ENCODE results near the gene IBA57. TPM values are rescaled to one million over a fixed set of nuclear protein-coding genes. Genes with fewer than 3 reads are reported as not detected.
A peak's percentile ranks its signal among the peaks of the same experiment; 100 is the strongest.
"Not testable (repeated sequence)": the region's sequence is repeated elsewhere in the genome, so short reads cannot be mapped to it uniquely, and the experiment has no call there.

The IBA57 gene
- total and polyA plus RNA-seq, 2 donors = 1.7 to 4.2 TPM

DNA sequence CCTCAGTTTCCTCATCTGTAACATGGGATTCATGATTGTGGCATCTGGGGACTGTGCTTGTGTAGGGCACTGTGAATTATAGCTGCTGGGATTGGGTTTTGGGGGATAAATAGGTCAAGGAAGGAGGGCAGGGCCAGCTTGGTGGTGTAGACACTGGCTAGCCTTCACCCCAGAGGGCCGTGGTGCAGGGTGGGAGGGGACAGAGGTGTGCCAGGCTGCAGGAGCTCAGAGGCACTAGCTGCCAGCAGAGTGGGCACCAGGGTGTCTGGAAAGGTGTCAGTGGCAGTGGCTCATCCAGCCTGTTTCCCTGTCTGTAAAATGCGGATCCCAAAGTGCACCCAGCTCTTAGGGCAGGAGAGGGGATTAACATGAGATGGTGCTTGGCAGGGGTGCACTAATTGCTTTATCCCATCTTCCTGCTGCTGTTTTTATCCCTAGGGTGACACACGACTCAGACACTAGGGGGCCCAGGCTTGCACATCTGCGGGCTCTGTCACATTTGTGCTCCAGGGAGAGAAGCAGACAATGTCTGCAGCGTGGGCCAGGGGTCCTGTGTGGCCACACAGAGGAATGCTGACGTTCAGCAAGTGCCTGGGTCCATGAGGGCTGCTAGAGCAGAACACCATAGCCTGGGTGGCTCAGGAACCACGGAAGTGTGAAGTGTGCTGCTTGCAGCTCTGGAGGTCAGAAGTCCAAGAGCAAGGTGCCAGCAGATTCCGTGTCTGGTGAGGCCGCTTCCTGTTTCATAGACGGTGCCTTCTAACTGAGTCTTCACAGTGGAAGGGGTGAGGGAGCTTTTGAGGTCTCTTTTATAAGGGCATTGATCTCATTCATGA lies 61.6 kb downstream of the IBA57 start:
- no peak overlapping the region for H3K4me3 ChIP-seq (ENCODE audit: low read length in 2 of 2)
- H3K4me1 ChIP-seq (ENCODE audit: control insufficient read depth in 2 of 2, insufficient read depth in 2 of 2, low read length in 2 of 2) = no peaks in the 10 kb centered on the region
- no peak for DNase-seq (ENCODE audit: low read depth in 6 of 9, low spot score in 9 of 9)
- peaks cover 4 to 11% of the 10 kb centered on the region in 2 donors for H3K9me3 ChIP-seq (ENCODE audit: control insufficient read depth in 2 of 2, insufficient read depth in 1 of 2, low read length in 1 of 2)
- peaks cover 38 to 42% of the 10 kb centered on the region in 2 donors for H3K36me3 ChIP-seq (ENCODE audit: control insufficient read depth in 2 of 2, insufficient read depth in 2 of 2, low read length in 1 of 2)
- WGBS = 92% methylated on average over 10 of the region's 10 CpGs
- H3K27ac ChIP-seq (ENCODE audit: low read depth in 1 of 2, low read length in 1 of 2) = no peak overlapping the region
- no peaks in the 10 kb centered on the region for H3K27me3 ChIP-seq (ENCODE audit: control insufficient read depth in 2 of 2, insufficient read depth in 1 of 2, low read length in 1 of 2)

DNA sequence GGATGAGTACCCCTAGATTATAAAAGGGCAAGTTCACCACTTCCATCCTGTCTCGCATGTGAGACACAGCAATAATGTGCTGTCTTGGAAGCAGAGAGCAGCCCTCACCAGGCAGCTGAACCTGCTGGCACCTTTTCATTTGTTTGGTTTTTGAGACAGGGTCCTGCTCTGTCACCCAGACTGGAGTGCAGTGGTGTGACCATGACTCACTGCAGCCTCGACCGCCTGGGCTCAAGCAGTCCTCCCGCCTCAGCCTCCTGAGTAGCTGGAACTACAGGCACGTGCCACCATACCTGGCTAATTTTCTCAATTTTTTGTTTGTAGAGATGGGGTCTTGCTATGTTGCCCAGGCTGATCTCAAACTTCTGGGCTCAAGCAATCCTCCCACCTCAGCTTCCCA lies 62.5 kb downstream of the IBA57 start:
- peaks cover 38 to 49% of the 10 kb centered on the region in 2 donors for H3K36me3 ChIP-seq (ENCODE audit: control insufficient read depth in 2 of 2, insufficient read depth in 2 of 2, low read length in 1 of 2)
- not testable (repeated sequence) for H3K4me3 ChIP-seq (ENCODE audit: low read length in 2 of 2); H3K27me3 ChIP-seq (ENCODE audit: control insufficient read depth in 2 of 2, insufficient read depth in 1 of 2, low read length in 1 of 2); DNase-seq (ENCODE audit: low read depth in 6 of 9, low spot score in 9 of 9); H3K4me1 ChIP-seq (ENCODE audit: control insufficient read depth in 2 of 2, insufficient read depth in 2 of 2, low read length in 2 of 2)
- peak overlapping the region in 1 of 2 donors; percentile 46 for H3K27ac ChIP-seq (ENCODE audit: low read depth in 1 of 2, low read length in 1 of 2)
- 97% methylated on average over 5 of the region's 5 CpGs for whole genome bisulfite sequencing
- H3K9me3 ChIP-seq (ENCODE audit: control insufficient read depth in 2 of 2, insufficient read depth in 1 of 2, low read length in 1 of 2) = peaks cover 4 to 11% of the 10 kb centered on the region in 2 donors

DNA sequence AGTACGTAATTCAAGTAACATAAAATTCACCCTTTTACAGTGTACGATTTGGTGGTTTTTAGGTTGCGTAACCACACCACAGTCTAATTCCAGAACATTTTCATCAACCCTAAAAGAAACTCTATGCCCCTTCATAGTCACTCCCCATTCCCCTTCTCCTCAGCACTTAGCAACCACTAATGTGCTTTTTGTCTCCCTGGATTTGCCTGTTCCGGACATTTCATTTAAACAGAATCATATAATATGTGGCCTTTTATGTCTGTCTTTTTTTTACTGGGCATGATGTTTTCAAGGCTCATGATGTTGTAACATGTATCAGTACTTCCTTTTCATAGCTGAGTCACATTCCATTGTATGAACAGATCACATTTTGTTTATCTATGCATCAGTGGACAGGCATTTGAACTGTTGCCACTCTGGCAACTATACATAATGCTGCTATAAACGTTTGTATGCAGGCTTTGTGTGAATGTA lies 63.0 kb downstream of the IBA57 start:
- Histone ChIP-seq H3K4me3 (ENCODE audit: low read length in 2 of 2) (no peak overlapping the region), H3K27me3 (ENCODE audit: control insufficient read depth in 2 of 2, insufficient read depth in 1 of 2, low read length in 1 of 2) (no peaks in the 10 kb centered on the region), H3K4me1 (ENCODE audit: control insufficient read depth in 2 of 2, insufficient read depth in 2 of 2, low read length in 2 of 2) (no peaks in the 10 kb centered on the region), H3K9me3 (ENCODE audit: control insufficient read depth in 2 of 2, insufficient read depth in 1 of 2, low read length in 1 of 2) (peaks cover 4 to 11% of the 10 kb centered on the region in 2 donors), H3K27ac (ENCODE audit: low read depth in 1 of 2, low read length in 1 of 2) (no peak overlapping the region), H3K36me3 (ENCODE audit: control insufficient read depth in 2 of 2, insufficient read depth in 2 of 2, low read length in 1 of 2) (peaks cover 38 to 49% of the 10 kb centered on the region in 2 donors)
- DNase-seq (ENCODE audit: low read depth in 6 of 9, low spot score in 9 of 9) = no peak
- WGBS = 92% methylated on average over 5 of the region's 5 CpGs

DNA sequence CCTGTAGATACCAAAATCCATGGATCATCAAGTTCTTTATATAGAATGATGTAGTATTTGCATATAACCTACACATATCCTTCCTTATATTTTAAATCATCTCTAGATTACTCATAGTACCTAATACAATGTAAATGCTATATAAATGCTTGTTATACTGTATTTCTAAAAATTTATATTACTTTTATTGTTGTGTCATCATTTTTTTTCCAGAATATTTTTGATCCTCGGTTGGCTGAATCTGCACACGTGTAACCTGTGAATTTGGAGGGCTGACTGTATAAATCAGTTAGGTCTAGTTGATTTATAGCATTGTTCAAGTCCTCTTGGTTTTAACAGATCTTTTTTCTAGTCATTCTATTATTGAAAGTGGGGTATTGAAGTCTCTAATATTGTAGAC lies 65.6 kb downstream of the IBA57 start:
- DNase-seq (ENCODE audit: low read depth in 6 of 9, low spot score in 9 of 9) = no peak
- Histone ChIP-seq H3K27ac (ENCODE audit: low read depth in 1 of 2, low read length in 1 of 2) (no peak overlapping the region), H3K9me3 (ENCODE audit: control insufficient read depth in 2 of 2, insufficient read depth in 1 of 2, low read length in 1 of 2) (no peaks in the 10 kb centered on the region), H3K4me3 (ENCODE audit: low read length in 2 of 2) (no peak overlapping the region), H3K27me3 (ENCODE audit: control insufficient read depth in 2 of 2, insufficient read depth in 1 of 2, low read length in 1 of 2) (no peaks in the 10 kb centered on the region), H3K4me1 (ENCODE audit: control insufficient read depth in 2 of 2, insufficient read depth in 2 of 2, low read length in 2 of 2) (no peaks in the 10 kb centered on the region), H3K36me3 (ENCODE audit: control insufficient read depth in 2 of 2, insufficient read depth in 2 of 2, low read length in 1 of 2) (peaks cover 19 to 27% of the 10 kb centered on the region in 2 donors)
- WGBS = 98% methylated on average over 2 of the region's 2 CpGs

Other genes with a start within 250 kb of the IBA57 start
- 0.24 TPM for gene WNT9A, start 217.9 kb upstream of the IBA57 start, total RNA-seq
- 2.9 TPM for gene WNT9A, start 217.9 kb upstream of the IBA57 start, polyA plus RNA-seq
- gene WNT3A, start 158.8 kb upstream of the IBA57 start, total RNA-seq = not detected
- 0.02 TPM for gene WNT3A, start 158.8 kb upstream of the IBA57 start, polyA plus RNA-seq
- 133 TPM for gene ARF1, start 83.1 kb upstream of the IBA57 start, total RNA-seq
- gene ARF1, start 83.1 kb upstream of the IBA57 start, polyA plus RNA-seq = 227 TPM
- gene C1orf35, start 62.5 kb upstream of the IBA57 start, total RNA-seq = 17.5 TPM
- gene C1orf35, start 62.5 kb upstream of the IBA57 start, polyA plus RNA-seq = 26.1 TPM
- 58.5 TPM for gene MRPL55, start 56.5 kb upstream of the IBA57 start, total RNA-seq
- 96.7 TPM for gene MRPL55, start 56.5 kb upstream of the IBA57 start, polyA plus RNA-seq
- 313 TPM for gene GUK1, start 25.5 kb upstream of the IBA57 start, total RNA-seq
- 370 TPM for gene GUK1, start 25.5 kb upstream of the IBA57 start, polyA plus RNA-seq
- 1.5 TPM for gene GJC2, start 15.9 kb upstream of the IBA57 start, total RNA-seq
- gene GJC2, start 15.9 kb upstream of the IBA57 start, polyA plus RNA-seq = 1.2 TPM
- gene OBSCN, start 42.2 kb downstream of the IBA57 start, total RNA-seq = 10.1 TPM
- gene OBSCN, start 42.2 kb downstream of the IBA57 start, polyA plus RNA-seq = 75.9 TPM
- 11.9 TPM for gene TRIM11, start 241.0 kb downstream of the IBA57 start, total RNA-seq
- 21.8 TPM for gene TRIM11, start 241.0 kb downstream of the IBA57 start, polyA plus RNA-seq

All from thymus (tissue), 11 donors.